Stimulated activated CD8-positive, alpha-beta memory T cell treated with anti-CD3 and anti-CD28 coated beads, Interleukin-15, amount 100 ng/mL, for 24 hours (primary cell): Measurements from ENCODE around the gene PARP12.

Experiments used
- DNase-seq: peaks from one replicate; pipeline ENCODE4 v3.0.0-alpha.2; 2020; ENCODE audit warnings: low read depth

Gene PARP12

DNA sequence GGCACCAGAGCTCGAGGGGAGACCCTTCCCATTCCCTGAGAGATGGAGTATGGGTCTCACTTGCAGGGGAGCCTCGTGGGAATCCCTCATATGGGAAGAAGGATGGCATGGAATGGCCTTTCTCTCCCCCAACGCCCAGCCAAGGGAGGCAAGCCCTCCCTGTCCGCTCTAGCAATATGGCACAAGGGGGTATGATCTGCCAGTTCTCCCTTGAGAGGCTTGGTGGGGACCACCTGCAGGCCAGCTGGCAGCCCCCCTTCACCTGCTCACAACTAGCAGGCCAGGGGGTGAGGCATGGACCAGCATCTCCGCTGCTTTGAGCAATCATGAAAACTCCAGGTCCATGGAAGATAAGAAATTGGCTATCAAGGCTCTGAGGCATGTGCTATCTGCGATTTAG lies 70.8 kb downstream of the PARP12 start:
- no peak for DNase-seq

DNA sequence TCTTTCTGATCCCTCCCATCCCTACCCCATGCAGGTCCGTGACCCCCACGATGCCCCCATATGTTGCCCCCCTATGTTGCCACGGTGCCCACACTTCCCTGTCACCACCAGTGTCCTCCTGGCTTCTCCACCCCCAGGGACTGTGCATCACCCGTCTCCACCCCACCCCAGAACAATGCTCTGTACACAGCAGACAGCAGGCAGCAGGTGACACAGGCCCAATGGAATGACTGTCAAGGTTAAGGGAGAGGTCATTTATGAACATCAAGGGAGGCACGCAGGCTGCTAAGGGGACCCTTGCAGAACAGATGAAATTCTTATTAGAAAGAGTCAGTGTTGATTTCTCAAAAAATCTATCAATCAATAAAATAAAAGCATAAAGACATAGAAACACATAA lies 71.5 kb downstream of the PARP12 start:
- DNase-seq, result no peak

- DNase-seq, result no peak
These were observed 72.0 kb downstream of the PARP12 start for GRCh38 chr7:139990571-139991268.

DNA sequence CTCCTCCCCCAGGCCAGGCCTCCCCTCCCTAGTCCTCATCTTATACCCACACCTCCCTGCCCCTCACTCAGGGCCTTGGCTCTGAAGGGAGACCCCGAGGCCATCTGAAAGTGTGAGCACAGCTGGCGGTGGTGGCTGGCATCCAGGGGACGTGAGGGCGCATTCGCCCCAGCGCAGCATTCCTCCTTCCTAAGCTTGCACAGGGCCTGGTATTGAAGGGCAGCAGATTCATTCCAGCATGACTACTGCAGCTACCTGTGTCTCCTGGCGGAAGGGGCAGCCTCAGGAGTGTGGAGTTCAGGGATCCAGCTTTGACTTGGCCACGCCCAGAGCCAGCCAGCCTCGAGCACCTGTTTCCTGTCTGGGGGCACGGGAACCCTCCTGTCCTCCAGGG lies 72.6 kb downstream of the PARP12 start:
- DNase-seq, result no peak

DNA sequence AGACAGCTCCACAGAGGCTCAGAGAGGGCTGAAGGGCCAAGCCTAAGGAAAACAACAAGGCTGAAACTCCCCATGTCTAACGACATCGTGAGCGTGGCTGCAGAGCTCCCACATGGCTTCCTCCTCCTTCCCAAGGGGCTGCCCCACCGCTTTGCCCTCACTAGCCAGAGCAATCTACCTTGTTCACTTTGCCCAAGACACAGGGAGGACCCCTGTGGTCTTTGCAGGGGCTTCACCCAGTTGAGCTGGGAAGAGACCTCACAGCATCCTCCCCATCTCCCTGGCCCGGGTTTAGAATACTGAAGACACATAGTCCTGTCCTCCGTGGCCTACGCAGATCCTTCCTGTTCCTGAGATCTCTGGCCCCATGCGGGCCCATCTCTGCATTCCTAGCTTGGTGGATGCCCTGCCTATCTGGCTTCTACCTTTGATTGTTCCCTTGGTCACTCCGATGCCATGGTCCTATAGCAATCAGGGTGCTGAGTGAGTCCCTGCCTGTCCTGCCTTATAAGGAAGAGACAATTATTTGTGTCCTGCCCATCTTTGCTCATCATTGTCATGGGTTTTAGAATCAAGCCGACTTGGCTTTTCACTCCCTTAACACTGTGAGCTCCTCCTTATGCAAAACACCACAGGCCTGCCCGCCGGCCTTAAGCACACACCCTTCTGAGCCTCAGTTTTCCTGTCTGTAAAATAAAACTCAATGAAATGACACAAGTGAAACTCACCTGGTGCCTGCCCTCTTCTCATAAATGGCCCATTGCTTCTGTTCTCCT lies 73.2 kb downstream of the PARP12 start:
- DNase-seq, result no peak

GRCh38 chr7:139987691-139988516 lies 74.8 kb downstream of the PARP12 start:
- DNase-seq, result no peak

- no peak for DNase-seq
These were observed 76.9 kb downstream of the PARP12 start for GRCh38 chr7:139985811-139986210.

- DNase-seq, result no peak
These were observed 77.9 kb downstream of the PARP12 start for GRCh38 chr7:139984642-139985539.

- no peak for DNase-seq
These were observed 79.5 kb downstream of the PARP12 start for GRCh38 chr7:139982927-139983920.

- DNase-seq, result no peak
These were observed 81.2 kb downstream of the PARP12 start for GRCh38 chr7:139981511-139981895.

DNA sequence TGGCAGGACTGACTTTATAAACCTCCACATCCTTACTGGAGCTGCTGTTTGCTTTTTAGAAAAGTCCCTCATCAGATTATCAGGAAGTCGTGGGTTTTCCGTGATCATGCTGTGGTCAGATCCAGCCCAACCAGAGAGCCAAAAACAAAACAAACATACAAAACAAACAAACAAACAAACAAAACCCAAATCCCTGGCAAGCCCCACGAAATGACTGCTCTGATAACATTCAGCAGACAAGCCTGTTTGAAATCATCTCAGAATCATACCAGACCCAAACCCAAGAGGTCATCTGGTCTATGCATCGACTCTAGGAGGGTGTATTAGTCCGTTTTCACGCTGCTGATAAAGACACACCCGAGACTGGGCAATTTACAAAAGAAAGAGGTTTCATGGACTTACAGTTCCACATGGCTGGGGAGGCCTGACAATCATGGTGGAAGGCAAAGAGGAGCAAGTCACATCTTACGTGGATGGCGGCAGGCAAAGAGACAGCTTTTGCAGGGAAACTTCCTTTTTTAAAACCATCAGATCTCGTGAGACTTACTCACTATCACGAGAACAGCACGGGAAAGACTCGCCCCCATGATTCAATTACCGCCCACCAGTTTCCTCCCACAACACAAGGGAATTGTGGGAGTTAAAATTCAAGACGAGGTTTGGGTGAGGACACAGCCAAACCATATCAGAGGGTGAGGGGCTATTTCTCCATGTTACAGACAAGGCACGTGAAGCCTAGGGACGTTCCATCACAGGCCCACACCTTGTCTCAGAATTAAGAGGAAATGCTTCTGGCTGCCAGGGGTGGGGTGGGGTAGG lies 85.7 kb downstream of the PARP12 start:
- no peak for DNase-seq

DNA sequence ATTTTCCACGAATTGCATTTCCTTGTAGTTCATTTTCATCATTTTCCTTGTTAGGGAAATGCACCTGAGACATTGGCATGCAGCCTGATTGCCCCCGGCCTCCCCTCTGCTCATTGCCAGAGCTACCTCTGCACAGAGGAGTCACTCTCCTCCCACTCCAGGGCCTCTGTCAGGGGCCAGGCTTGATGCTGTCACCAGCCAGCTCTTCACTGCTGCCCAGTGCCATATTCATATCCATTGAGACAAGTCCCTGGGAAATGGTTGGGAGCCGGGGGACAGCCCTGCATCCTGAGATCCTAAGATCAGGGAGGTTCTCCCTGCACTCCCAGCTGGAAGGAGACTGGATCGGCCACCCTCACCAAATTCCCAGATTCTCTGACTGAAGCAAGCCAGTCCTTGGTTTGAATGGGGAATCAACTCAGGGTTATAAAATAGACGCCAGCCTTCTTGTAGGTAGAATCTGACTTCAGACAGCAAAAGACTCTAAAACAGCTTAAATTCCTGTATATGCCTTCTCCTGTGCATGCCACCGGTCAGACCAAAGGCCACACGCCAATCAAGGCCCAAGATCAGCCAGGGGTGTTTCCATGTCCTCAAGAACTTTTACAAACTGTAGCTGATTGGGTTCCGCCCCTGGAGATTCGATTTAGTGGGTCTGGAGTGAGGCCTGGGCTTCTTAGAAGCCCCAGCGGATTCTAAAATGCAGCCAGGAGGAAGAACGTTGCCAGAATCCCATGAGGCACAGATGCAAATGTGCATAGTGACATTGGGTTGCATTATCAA lies 86.5 kb downstream of the PARP12 start:
- DNase-seq, result no peak

GRCh38 chr7:139974179-139974811 lies 88.5 kb downstream of the PARP12 start:
- DNase-seq, result no peak
